Measurements from ENCODE around the gene ROS1. TPM values are rescaled to one million over a fixed set of nuclear protein-coding genes. Genes with fewer than 3 reads are reported as not detected.

ROS1 gene
- total and polyA plus RNA-seq, 4 donors = under 0.01 TPM; not detected in 3

DNA sequence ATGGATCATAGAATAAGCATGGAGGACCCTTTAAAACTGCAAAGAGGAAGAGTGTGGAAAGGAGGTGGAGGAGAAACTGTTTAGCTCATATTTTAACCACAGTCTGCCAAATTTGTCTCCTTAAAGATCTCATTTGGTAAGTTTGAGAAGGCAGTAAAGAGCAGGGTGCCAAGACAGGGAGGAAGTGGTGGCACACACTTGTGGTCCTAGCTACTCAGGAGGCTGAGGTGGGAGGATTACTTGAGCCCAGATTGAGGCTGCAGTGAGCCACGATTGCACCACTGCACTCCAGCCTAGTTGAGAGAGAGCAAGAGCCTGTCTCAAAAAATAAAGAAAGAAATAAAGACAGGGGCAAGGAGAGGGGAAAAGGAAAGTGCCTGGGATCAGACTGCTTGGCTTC is 39.9 kb upstream of the ROS1 start:
- Histone ChIP-seq H3K9me3 (ENCODE audit: control insufficient read depth in 4 of 4, low read length in 3 of 4) (no peaks in the 10 kb centered on the region), H3K4me3 (ENCODE audit: low read depth in 1 of 3, low read length in 3 of 3) (no peak overlapping the region), H3K36me3 (ENCODE audit: control insufficient read depth in 4 of 4, insufficient read depth in 3 of 4, low read depth in 1 of 4, low read length in 3 of 4) (no peaks in the 10 kb centered on the region)

DNA sequence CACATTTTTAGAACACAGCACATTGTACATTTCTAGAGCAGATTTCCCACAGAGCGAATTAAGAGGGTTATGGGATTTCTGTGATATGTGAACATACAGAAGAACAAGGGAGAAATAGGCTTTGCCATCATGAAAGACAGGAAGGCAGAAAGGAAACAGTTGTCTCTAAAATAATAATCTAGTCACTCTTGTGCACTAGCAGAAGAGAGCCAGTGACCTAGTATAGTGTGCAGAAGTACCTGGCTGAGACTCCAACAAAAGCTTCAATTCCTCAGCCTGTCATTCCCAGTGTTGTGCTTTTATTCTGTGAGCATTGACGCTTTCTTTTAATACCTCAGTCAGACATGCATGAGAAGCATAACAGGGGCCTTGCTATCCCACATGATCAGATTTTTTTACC is 39.0 kb upstream of the ROS1 start:
- no peak overlapping the region for H3K27ac ChIP-seq (ENCODE audit: low read depth in 1 of 2, low read length in 2 of 2)
- DNase-seq (ENCODE audit: low spot score) = no peak
- TF ChIP-seq, protein P1, sequence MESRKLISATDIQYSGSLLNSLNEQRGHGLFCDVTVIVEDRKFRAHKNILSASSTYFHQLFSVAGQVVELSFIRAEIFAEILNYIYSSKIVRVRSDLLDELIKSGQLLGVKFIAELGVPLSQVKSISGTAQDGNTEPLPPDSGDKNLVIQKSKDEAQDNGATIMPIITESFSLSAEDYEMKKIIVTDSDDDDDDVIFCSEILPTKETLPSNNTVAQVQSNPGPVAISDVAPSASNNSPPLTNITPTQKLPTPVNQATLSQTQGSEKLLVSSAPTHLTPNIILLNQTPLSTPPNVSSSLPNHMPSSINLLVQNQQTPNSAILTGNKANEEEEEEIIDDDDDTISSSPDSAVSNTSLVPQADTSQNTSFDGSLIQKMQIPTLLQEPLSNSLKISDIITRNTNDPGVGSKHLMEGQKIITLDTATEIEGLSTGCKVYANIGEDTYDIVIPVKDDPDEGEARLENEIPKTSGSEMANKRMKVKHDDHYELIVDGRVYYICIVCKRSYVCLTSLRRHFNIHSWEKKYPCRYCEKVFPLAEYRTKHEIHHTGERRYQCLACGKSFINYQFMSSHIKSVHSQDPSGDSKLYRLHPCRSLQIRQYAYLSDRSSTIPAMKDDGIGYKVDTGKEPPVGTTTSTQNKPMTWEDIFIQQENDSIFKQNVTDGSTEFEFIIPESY (IDR thresholded peaks at IDR 0.05) = no peak
- TF ChIP-seq, protein P2, sequence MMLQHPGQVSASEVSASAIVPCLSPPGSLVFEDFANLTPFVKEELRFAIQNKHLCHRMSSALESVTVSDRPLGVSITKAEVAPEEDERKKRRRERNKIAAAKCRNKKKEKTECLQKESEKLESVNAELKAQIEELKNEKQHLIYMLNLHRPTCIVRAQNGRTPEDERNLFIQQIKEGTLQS (IDR thresholded peaks at IDR 0.05) = no peak
- TF ChIP-seq RXRA (IDR thresholded peaks at IDR 0.05) (no peak), HNF4G (IDR thresholded peaks at IDR 0.05) (no peak), NR2F2 (IDR thresholded peaks at IDR 0.05) (no peak)
- TF ChIP-seq, protein P3, sequence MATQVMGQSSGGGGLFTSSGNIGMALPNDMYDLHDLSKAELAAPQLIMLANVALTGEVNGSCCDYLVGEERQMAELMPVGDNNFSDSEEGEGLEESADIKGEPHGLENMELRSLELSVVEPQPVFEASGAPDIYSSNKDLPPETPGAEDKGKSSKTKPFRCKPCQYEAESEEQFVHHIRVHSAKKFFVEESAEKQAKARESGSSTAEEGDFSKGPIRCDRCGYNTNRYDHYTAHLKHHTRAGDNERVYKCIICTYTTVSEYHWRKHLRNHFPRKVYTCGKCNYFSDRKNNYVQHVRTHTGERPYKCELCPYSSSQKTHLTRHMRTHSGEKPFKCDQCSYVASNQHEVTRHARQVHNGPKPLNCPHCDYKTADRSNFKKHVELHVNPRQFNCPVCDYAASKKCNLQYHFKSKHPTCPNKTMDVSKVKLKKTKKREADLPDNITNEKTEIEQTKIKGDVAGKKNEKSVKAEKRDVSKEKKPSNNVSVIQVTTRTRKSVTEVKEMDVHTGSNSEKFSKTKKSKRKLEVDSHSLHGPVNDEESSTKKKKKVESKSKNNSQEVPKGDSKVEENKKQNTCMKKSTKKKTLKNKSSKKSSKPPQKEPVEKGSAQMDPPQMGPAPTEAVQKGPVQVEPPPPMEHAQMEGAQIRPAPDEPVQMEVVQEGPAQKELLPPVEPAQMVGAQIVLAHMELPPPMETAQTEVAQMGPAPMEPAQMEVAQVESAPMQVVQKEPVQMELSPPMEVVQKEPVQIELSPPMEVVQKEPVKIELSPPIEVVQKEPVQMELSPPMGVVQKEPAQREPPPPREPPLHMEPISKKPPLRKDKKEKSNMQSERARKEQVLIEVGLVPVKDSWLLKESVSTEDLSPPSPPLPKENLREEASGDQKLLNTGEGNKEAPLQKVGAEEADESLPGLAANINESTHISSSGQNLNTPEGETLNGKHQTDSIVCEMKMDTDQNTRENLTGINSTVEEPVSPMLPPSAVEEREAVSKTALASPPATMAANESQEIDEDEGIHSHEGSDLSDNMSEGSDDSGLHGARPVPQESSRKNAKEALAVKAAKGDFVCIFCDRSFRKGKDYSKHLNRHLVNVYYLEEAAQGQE (IDR thresholded peaks at IDR 0.05) = no peak
- 95% methylated on average over 2 of the region's 2 CpGs for WGBS
- H3K9ac ChIP-seq (ENCODE audit: low read depth in 1 of 2, low read length in 2 of 2) = no peak overlapping the region
- no peaks in the 10 kb centered on the region for H3K9me3 ChIP-seq (ENCODE audit: control insufficient read depth in 4 of 4, low read length in 3 of 4)
- no peak overlapping the region for H3K4me3 ChIP-seq (ENCODE audit: low read depth in 1 of 3, low read length in 3 of 3)
- H3K36me3 ChIP-seq (ENCODE audit: control insufficient read depth in 4 of 4, insufficient read depth in 3 of 4, low read depth in 1 of 4, low read length in 3 of 4) = no peaks in the 10 kb centered on the region
- no peaks in the 10 kb centered on the region for H3K4me1 ChIP-seq (ENCODE audit: control insufficient read depth in 4 of 4, insufficient read depth in 4 of 4, low read length in 3 of 4)
- H3K27me3 ChIP-seq (ENCODE audit: control insufficient read depth in 4 of 4, insufficient read depth in 4 of 4, low read length in 3 of 4) = no peaks in the 10 kb centered on the region

More for the DNA sequence above, 39.9 kb upstream of the ROS1 start:
- WGBS = 47% methylated on average over 1 of the region's 1 CpG
- Histone ChIP-seq H3K4me1 (ENCODE audit: control insufficient read depth in 4 of 4, insufficient read depth in 4 of 4, low read length in 3 of 4) (no peaks in the 10 kb centered on the region), H3K27me3 (ENCODE audit: control insufficient read depth in 4 of 4, insufficient read depth in 4 of 4, low read length in 3 of 4) (no peaks in the 10 kb centered on the region), H3K9ac (ENCODE audit: low read depth in 1 of 2, low read length in 2 of 2) (no peak overlapping the region), H3K27ac (ENCODE audit: low read depth in 1 of 2, low read length in 2 of 2) (no peak overlapping the region)
- TF ChIP-seq RAD21 (IDR thresholded peaks at IDR 0.05) = no peak
- TF ChIP-seq SP1 (IDR thresholded peaks at IDR 0.05) = no peak
- TF ChIP-seq HNF4G (IDR thresholded peaks at IDR 0.05) = no peak
- no peak for TF ChIP-seq EGR1 (IDR thresholded peaks at IDR 0.05; ENCODE audit: low read depth in 2 of 2)
- TF ChIP-seq GABPA (IDR thresholded peaks at IDR 0.05 in 1 of 2, conservative IDR thresholded peaks at IDR 0.05 in 1 of 2) = no peak
- TF ChIP-seq, protein P3 (IDR thresholded peaks at IDR 0.05) = no peak
- no peak for TF ChIP-seq NR2F2 (IDR thresholded peaks at IDR 0.05)
- TF ChIP-seq, protein P1 (IDR thresholded peaks at IDR 0.05) = no peak
- TF ChIP-seq, protein P4, sequence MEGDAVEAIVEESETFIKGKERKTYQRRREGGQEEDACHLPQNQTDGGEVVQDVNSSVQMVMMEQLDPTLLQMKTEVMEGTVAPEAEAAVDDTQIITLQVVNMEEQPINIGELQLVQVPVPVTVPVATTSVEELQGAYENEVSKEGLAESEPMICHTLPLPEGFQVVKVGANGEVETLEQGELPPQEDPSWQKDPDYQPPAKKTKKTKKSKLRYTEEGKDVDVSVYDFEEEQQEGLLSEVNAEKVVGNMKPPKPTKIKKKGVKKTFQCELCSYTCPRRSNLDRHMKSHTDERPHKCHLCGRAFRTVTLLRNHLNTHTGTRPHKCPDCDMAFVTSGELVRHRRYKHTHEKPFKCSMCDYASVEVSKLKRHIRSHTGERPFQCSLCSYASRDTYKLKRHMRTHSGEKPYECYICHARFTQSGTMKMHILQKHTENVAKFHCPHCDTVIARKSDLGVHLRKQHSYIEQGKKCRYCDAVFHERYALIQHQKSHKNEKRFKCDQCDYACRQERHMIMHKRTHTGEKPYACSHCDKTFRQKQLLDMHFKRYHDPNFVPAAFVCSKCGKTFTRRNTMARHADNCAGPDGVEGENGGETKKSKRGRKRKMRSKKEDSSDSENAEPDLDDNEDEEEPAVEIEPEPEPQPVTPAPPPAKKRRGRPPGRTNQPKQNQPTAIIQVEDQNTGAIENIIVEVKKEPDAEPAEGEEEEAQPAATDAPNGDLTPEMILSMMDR (IDR thresholded peaks at IDR 0.05; ENCODE audit: low read depth, low read length, missing input control) = no peak
- TF ChIP-seq FOXA2 (IDR thresholded peaks at IDR 0.05) = no peak
- no peak for TF ChIP-seq TAF1 (conservative IDR thresholded peaks at IDR 0.05)
- no peak for TF ChIP-seq HNF4A (conservative IDR thresholded peaks at IDR 0.05)
- no peak for TF ChIP-seq FOXA1 (IDR thresholded peaks at IDR 0.05)
- no peak for TF ChIP-seq RXRA (IDR thresholded peaks at IDR 0.05)
- DNase-seq (ENCODE audit: low spot score) = no peak
